ENCODE measurements around the gene MTTP. TPM values are rescaled to one million over a fixed set of nuclear protein-coding genes. Genes with fewer than 3 reads are reported as not detected.
"Not testable (repeated sequence)": the region's sequence is repeated elsewhere in the genome, so short reads cannot be mapped to it uniquely, and the experiment has no call there.

The MTTP gene
- under 0.01 TPM for total RNA-seq

- DNase-seq (ENCODE audit: low read depth in 2 of 3, low spot score in 2 of 3) = no peak
Observed at GRCh38 chr4:99574530-99575324, at the start of gene MTTP. MTTP (plus strand) TSS chr4:99574824; CDS start chr4:99574910, 86 bp downstream.

- no peak for DNase-seq (ENCODE audit: low read depth in 2 of 3, low spot score in 2 of 3)
Observed at GRCh38 chr4:99529228-99529627, 45.4 kb upstream of the MTTP start.

- DNase-seq (ENCODE audit: low read depth in 2 of 3, low spot score in 2 of 3) = no peak
Observed at GRCh38 chr4:99529956-99530355, 44.7 kb upstream of the MTTP start.

GRCh38 chr4:99534699-99535098 lies 39.9 kb upstream of the MTTP start:
- not testable (repeated sequence) for DNase-seq (ENCODE audit: low read depth in 2 of 3, low spot score in 2 of 3)

- DNase-seq (ENCODE audit: low read depth in 2 of 3, low spot score in 2 of 3) = no peak
Observed at GRCh38 chr4:99536271-99536670, 38.4 kb upstream of the MTTP start.

- no peak for DNase-seq (ENCODE audit: low read depth in 2 of 3, low spot score in 2 of 3)
Observed at GRCh38 chr4:99536848-99537247, 37.8 kb upstream of the MTTP start.

- DNase-seq (ENCODE audit: low read depth in 2 of 3, low spot score in 2 of 3) = no peak
Observed at GRCh38 chr4:99537674-99538073, 37.0 kb upstream of the MTTP start.

GRCh38 chr4:99540277-99540939 lies 34.2 kb upstream of the MTTP start:
- no peak for DNase-seq (ENCODE audit: low read depth in 2 of 3, low spot score in 2 of 3)

GRCh38 chr4:99552872-99553271 lies 21.8 kb upstream of the MTTP start:
- no peak for DNase-seq (ENCODE audit: low read depth in 2 of 3, low spot score in 2 of 3)

- DNase-seq (ENCODE audit: low read depth in 2 of 3, low spot score in 2 of 3) = peak; percentile 90 to 99 (median 99)
Observed at GRCh38 chr4:99563310-99564186, 11.1 kb upstream of the MTTP start, which contains the start of gene TRMT10A. TRMT10A (minus strand) TSS chr4:99564039; CDS start chr4:99559338, 4,701 bp downstream.

GRCh38 chr4:99564921-99565320 lies 9.7 kb upstream of the MTTP start:
- DNase-seq (ENCODE audit: low read depth in 2 of 3, low spot score in 2 of 3) = no peak

- DNase-seq (ENCODE audit: low read depth in 2 of 3, low spot score in 2 of 3) = no peak
Observed at GRCh38 chr4:99571883-99572282, 2.7 kb upstream of the MTTP start.

GRCh38 chr4:99572527-99573240 lies 1.9 kb upstream of the MTTP start:
- no peak for DNase-seq (ENCODE audit: low read depth in 2 of 3, low spot score in 2 of 3)

GRCh38 chr4:99573735-99574368 lies 772 bp upstream of the MTTP start:
- DNase-seq (ENCODE audit: low read depth in 2 of 3, low spot score in 2 of 3) = no peak

GRCh38 chr4:99578714-99579113 lies 4.1 kb downstream of the MTTP start:
- DNase-seq (ENCODE audit: low read depth in 2 of 3, low spot score in 2 of 3) = no peak

GRCh38 chr4:99585516-99585915 lies 10.9 kb downstream of the MTTP start:
- no peak for DNase-seq (ENCODE audit: low read depth in 2 of 3, low spot score in 2 of 3)

- no peak for DNase-seq (ENCODE audit: low read depth in 2 of 3, low spot score in 2 of 3)
Observed at GRCh38 chr4:99586322-99586721, 11.7 kb downstream of the MTTP start.

- no peak for DNase-seq (ENCODE audit: low read depth in 2 of 3, low spot score in 2 of 3)
Observed at GRCh38 chr4:99586797-99587196, 12.2 kb downstream of the MTTP start.

GRCh38 chr4:99587309-99587708 lies 12.7 kb downstream of the MTTP start:
- no peak for DNase-seq (ENCODE audit: low read depth in 2 of 3, low spot score in 2 of 3)

- no peak for DNase-seq (ENCODE audit: low read depth in 2 of 3, low spot score in 2 of 3)
Observed at GRCh38 chr4:99587803-99588202, 13.2 kb downstream of the MTTP start.
